Astrocyte (in vitro differentiated cells and primary cell): Measurements from ENCODE around the gene PRXL2B. TPM values are rescaled to one million over a fixed set of nuclear protein-coding genes. Genes with fewer than 3 reads are reported as not detected.

Experiments used
- DNase-seq: peaks from one replicate; pipeline ENCODE4 v3.0.0-alpha.2; 2010; ENCODE audit warnings: low read depth
- FAIRE-seq: peaks from 2 replicates; lab custom pipeline; 2011; peaks lifted over from hg19 to GRCh38; lab: Jason Lieb, UNC
- H2AFZ ChIP-seq: 2 replicates; pipeline ENCODE4 v1.6.0; 2012; ENCODE audit warnings: low read depth, low read length, inconsistent platforms
- H3K27ac ChIP-seq: 2 replicates; pipeline ENCODE4 v1.5.1; 2011; ENCODE audit warnings: low read depth, low read length, inconsistent platforms
- H3K27me3 ChIP-seq: 2 replicates; pipeline ENCODE4 v1.6.0; 2011; ENCODE audit warnings: low read length, inconsistent platforms; ENCODE audit not compliant: insufficient read depth
- H3K36me3 ChIP-seq: 2 replicates; pipeline ENCODE4 v1.5.1; 2011; ENCODE audit warnings: low read length, inconsistent platforms; ENCODE audit not compliant: insufficient read depth
- H3K4me1 ChIP-seq: 2 replicates; pipeline ENCODE4 v1.5.1; 2011; ENCODE audit warnings: low read length, inconsistent platforms; ENCODE audit not compliant: insufficient read depth
- H3K4me2 ChIP-seq: 2 replicates; pipeline ENCODE4 v1.6.0; 2012; ENCODE audit warnings: low read length, inconsistent platforms
- H3K4me3 ChIP-seq: 2 replicates; pipeline ENCODE4 v1.5.1; 2011; ENCODE audit warnings: low read depth, mild to moderate bottlenecking, low read length, inconsistent platforms; ENCODE audit not compliant: insufficient read depth
- H3K79me2 ChIP-seq: 2 replicates; pipeline ENCODE4 v1.6.0; 2012; ENCODE audit warnings: mild to moderate bottlenecking, low read length, inconsistent platforms; ENCODE audit not compliant: insufficient read depth
- H3K9ac ChIP-seq: 2 replicates; pipeline ENCODE4 v1.6.0; 2012; ENCODE audit warnings: mild to moderate bottlenecking, low read length, inconsistent platforms
- H3K9me3 ChIP-seq: 2 replicates; pipeline ENCODE4 v1.5.1; 2012; ENCODE audit warnings: low read depth, mild to moderate bottlenecking, low read length, inconsistent platforms; ENCODE audit not compliant: insufficient read depth
- H4K20me1 ChIP-seq: 2 replicates; pipeline ENCODE4 v1.6.0; 2012; ENCODE audit warnings: low read length, inconsistent platforms; ENCODE audit not compliant: insufficient read depth
- H3K27ac Mint-ChIP-seq: one replicate; pipeline ENCODE4 v1.8.0; 2021; ENCODE audit warnings: mild to moderate bottlenecking, mixed read lengths; ENCODE audit not compliant: unreplicated experiment
- H3K27me3 Mint-ChIP-seq: one replicate; pipeline ENCODE4 v1.8.0; 2021; ENCODE audit warnings: low read depth, mixed read lengths; ENCODE audit not compliant: unreplicated experiment
- H3K36me3 Mint-ChIP-seq: one replicate; pipeline ENCODE4 v1.8.0; 2021; ENCODE audit warnings: low read depth, mixed read lengths; ENCODE audit not compliant: unreplicated experiment
- H3K4me1 Mint-ChIP-seq: one replicate; pipeline ENCODE4 v1.8.0; 2021; ENCODE audit warnings: low read depth, mixed read lengths; ENCODE audit not compliant: unreplicated experiment
- H3K4me3 Mint-ChIP-seq: one replicate; pipeline ENCODE4 v1.8.0; 2021; ENCODE audit warnings: mild to moderate bottlenecking, moderate library complexity, mixed read lengths; ENCODE audit not compliant: unreplicated experiment
- H3K9me3 Mint-ChIP-seq: one replicate; pipeline ENCODE4 v1.8.0; 2021; ENCODE audit warnings: mild to moderate bottlenecking, mixed read lengths; ENCODE audit not compliant: unreplicated experiment
- CTCF ChIP-seq: IDR thresholded peaks from 2 replicates; pipeline ENCODE4 v1.5.1; 2011; ENCODE audit warnings: low read depth, mild to moderate bottlenecking, inconsistent platforms, low read length, moderate library complexity; ENCODE audit not compliant: insufficient read depth
- EZH2 ChIP-seq: IDR thresholded peaks from 2 replicates; pipeline ENCODE4 v1.6.1; 2012; ENCODE audit warnings: mild to moderate bottlenecking, low read length, inconsistent platforms; ENCODE audit not compliant: insufficient read depth
- total RNA-seq: library from RNA; stranded (reverse); gene quantifications from 2 replicates; pipeline ENCODE4 v1.2.1, GENCODE V29; 2021

PRXL2B gene
- total RNA-seq, 1 donor from 2014 or later, result 19.2 TPM

DNA sequence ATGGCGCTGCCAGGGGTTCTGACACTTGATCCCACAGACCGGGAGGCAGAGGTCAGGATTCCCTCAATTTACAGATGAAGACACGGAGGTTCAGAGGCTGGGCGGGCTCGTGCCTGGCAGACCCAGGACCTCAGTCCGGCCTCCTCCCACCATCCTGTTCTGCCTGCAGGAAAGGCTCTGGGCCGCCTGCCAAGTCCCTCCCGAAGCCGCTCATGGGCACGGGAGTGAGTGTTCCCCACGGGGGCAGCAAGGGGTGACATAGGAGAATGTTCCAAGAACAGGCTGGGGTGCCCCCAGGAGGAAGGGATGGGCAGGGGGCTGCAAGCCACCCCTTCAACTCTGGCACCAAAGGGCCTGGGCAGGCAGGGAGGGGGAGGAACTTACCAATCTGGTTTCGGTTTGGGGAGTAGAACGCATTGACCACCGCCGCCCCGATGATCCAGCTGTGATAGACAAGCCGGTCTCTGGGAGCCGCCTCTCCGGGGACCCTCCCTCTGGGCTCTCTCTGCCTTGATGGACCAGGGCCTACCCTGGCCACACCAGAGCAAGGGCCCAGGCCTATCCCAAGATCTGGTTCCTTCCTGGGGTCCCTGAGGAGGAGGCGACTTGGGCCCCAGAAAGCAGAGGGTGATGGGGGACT lies 7.5 kb downstream of the PRXL2B start:
- H3K27ac Mint-ChIP-seq, result no peak overlapping the region
- Histone ChIP-seq H4K20me1 (no peaks in the 10 kb centered on the region), H3K4me1 (peaks cover 3% of the 10 kb centered on the region), H3K4me2 (peak overlapping the region; percentile 60), H3K27me3 (no peaks in the 10 kb centered on the region), H3K36me3 (no peaks in the 10 kb centered on the region), H3K27ac (no peak overlapping the region), H3K79me2 (no peaks in the 10 kb centered on the region), H3K4me3 (no peak overlapping the region), H2AFZ (peak overlapping the region; percentile 41), H3K9ac (no peak overlapping the region), H3K9me3 (no peaks in the 10 kb centered on the region)
- FAIRE-seq, result no peak
- H3K9me3 Mint-ChIP-seq, result peaks cover 3% of the 10 kb centered on the region
- H3K4me1 Mint-ChIP-seq, result no peaks in the 10 kb centered on the region
- no peak for TF ChIP-seq EZH2
- no peak for TF ChIP-seq CTCF
- no peaks in the 10 kb centered on the region for H3K27me3 Mint-ChIP-seq
- H3K4me3 Mint-ChIP-seq, result no peak overlapping the region
- peaks cover 2% of the 10 kb centered on the region for H3K36me3 Mint-ChIP-seq
- DNase-seq, result no peak

DNA sequence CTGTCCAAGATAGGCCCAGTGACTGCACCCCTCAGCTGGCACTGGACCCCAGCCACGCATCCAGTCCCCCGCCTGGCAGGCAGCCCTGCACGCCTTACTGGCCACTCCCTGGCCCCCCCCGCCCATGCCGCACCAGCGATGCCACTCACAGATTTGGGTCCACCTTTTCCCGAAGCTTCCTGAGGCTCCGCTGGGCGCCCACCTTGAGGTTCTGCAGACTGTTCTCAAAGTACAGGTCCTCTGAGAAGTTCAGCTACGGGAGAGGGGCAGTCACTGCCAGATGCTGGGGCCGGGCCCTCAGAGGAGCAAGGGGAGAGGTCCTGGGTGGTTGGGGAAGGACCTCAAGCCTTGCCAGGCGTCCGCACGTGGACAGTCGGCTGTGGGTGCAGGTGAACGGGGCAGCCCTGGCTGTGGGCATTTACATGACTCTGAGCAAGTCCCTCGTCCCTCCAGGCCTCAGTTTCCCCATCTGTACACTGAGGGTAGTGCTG lies 8.1 kb downstream of the PRXL2B start:
- DNase-seq (no peak), FAIRE-seq (no peak)
- no peaks in the 10 kb centered on the region for H4K20me1 ChIP-seq
- H2AFZ ChIP-seq, result no peak overlapping the region
- no peaks in the 10 kb centered on the region for H3K27me3 ChIP-seq
- Mint-ChIP-seq H3K27me3 (no peaks in the 10 kb centered on the region), H3K36me3 (peaks cover 2% of the 10 kb centered on the region), H3K9me3 (peaks cover 3% of the 10 kb centered on the region), H3K4me3 (no peak overlapping the region), H3K4me1 (no peaks in the 10 kb centered on the region), H3K27ac (no peak overlapping the region)
- H3K36me3 ChIP-seq, result no peaks in the 10 kb centered on the region
- no peaks in the 10 kb centered on the region for H3K79me2 ChIP-seq
- TF ChIP-seq EZH2 (no peak), CTCF (no peak)
- no peaks in the 10 kb centered on the region for H3K9me3 ChIP-seq
- H3K27ac ChIP-seq, result no peak overlapping the region
- no peak overlapping the region for H3K4me2 ChIP-seq
- peaks cover 3% of the 10 kb centered on the region for H3K4me1 ChIP-seq
- H3K4me3 ChIP-seq, result no peak overlapping the region
- H3K9ac ChIP-seq, result no peak overlapping the region

GRCh38 chr1:2595261-2595811 lies 8.8 kb downstream of the PRXL2B start:
- H3K4me1 ChIP-seq, result peaks cover 3% of the 10 kb centered on the region
- no peak overlapping the region for H3K9ac ChIP-seq
- DNase-seq (no peak), FAIRE-seq (no peak)
- no peaks in the 10 kb centered on the region for H3K27me3 ChIP-seq
- H3K27me3 Mint-ChIP-seq, result no peaks in the 10 kb centered on the region
- no peaks in the 10 kb centered on the region for H4K20me1 ChIP-seq
- H3K4me1 Mint-ChIP-seq, result no peaks in the 10 kb centered on the region
- TF ChIP-seq EZH2, result no peak
- no peak for TF ChIP-seq CTCF
- H2AFZ ChIP-seq, result no peak overlapping the region
- peaks cover 3% of the 10 kb centered on the region for H3K9me3 Mint-ChIP-seq
- H3K36me3 ChIP-seq, result no peaks in the 10 kb centered on the region
- no peak overlapping the region for H3K4me3 Mint-ChIP-seq
- H3K27ac ChIP-seq, result no peak overlapping the region
- no peaks in the 10 kb centered on the region for H3K9me3 ChIP-seq
- no peaks in the 10 kb centered on the region for H3K79me2 ChIP-seq
- no peak overlapping the region for H3K27ac Mint-ChIP-seq
- peaks cover 2% of the 10 kb centered on the region for H3K36me3 Mint-ChIP-seq
- no peak overlapping the region for H3K4me3 ChIP-seq
- H3K4me2 ChIP-seq, result no peak overlapping the region
